Activated CD8-positive, alpha-beta memory T cell treated with anti-CD3 and anti-CD28 coated beads, Interleukin-2, amount 50 U/mL, for 24 hours (primary cell): ENCODE measurements around the gene TES.

Experiments
- DNase-seq: peaks from one replicate; pipeline ENCODE4 v3.0.0-alpha.2; 2020; ENCODE audit errors: extremely low read depth

Gene TES

DNA sequence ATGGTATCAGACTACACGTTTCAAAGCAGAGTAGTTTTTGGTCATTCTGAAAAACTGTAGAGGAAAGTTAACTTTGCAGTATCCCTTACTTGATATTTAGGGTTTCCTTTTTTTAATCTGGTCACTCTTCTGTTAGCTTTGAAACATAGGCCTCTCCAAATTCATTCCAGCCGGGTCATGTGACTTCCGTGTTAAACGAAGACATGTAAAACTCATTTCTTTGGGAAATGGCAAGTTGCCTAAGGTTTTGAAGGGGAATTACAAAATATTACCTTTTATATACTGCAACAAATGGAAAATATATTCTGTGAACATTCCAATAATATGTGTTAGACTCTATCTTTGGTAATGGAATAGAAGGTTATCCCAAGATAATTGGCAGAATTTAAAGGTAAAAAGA lies 9.5 kb downstream of the TES start:
- no peak for DNase-seq

DNA sequence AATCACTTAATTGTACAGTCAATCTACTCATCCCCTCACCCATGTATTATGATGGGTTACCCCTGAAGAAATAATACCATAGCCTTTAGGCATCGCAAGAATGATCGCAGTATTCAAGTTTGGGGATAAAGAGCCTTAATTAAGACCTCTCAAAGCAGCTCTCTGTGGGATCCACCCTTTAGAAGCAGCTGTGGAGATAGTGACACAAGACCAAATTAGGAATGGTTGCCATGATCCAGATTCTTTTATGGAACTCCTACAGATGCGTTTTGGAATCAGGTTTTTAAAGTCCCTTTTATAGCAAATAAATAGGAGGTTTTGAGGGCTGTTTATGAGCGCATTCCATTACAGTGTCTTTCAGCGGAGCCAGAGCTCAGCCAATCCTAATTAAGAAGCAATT lies 12.2 kb downstream of the TES start:
- no peak for DNase-seq

- DNase-seq, result no peak
These were observed 13.2 kb downstream of the TES start for GRCh38 chr7:116223588-116223987.

DNA sequence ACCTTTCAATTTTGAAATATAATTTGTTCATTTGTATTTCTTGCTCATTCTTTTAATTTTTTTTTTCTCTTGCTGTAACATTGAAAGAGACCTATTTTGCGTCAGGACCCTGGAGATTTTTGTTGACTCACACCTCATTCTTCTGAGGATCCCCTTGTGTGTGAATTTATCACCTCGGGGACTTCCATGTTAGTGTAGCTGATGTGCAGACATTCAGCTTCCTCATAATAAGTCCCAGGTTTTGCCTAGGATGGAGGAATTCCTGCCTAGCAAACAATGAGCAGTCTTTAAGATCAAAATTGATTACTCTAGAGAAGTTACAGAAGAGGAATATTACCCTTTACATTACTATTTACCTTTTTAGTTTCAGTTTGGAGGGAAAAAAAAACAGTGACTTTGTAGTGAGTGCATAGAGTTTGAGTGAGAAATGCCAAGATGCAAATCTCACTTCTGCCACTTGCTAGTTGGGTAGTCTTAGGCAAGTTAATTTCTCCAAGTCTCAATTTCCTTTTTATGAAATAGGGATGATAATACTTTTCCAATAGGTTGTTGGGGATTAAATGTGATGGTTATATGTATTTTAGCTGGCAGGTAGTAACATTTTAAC lies 14.3 kb downstream of the TES start:
- no peak for DNase-seq

DNA sequence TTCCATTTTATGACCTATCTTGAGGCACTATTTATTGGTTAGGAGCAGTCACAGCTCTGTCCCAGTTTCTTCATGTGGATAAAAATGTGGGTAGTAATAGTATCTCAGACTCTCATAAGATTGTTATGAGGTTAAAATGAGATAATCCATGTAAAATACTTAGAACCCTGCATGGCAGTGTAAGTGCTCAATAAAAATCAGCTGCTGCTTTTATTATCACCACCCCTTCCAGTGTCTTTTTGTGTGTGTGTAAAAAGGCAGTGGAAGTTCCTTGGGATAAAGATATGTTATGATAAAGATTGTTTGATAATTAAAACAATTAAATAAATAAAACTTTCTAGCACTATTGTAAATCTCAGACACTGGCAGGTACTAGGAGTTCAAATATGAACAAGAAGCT lies 15.5 kb downstream of the TES start:
- DNase-seq, result no peak

DNA sequence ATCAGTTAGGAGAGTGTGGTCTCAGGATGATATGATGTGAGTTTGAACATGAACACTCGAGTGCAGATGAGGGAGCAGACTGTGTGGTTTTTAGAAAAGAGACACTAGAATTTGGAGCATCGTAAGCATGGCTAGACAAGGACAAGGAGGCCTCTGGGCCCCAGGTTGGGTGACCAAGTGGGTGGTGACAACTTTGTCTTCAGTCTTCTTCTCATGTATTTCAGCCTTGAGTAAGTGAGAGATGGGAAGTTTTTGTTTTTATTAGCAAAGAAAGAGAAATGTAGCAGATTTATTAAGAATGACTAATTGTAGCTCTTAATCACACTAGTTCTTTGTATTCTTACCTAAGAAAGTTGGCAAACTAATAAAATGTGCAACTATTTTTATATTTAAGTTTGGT lies 16.3 kb downstream of the TES start:
- DNase-seq, result no peak

- no peak for DNase-seq
These were observed 17.4 kb downstream of the TES start for GRCh38 chr7:116227678-116228239.

DNA sequence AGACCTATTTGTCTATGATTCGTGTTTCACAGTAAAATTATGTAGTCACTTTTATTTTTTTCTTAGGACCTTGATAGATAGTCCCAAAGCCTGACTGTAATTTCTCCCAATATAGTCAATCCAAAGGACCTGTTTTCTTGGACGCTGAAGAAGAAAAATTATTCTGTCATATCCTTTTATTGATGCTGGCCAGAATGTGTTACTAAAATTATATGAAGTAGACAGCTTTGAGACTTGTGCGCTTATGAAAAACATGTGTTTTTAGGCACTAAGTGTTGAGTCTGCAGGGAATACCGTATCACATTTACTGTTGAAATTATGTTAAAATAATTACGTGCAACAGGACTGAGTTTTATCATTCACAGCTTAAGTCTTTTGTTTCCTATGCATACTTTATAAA lies 17.9 kb downstream of the TES start:
- DNase-seq, result no peak

DNA sequence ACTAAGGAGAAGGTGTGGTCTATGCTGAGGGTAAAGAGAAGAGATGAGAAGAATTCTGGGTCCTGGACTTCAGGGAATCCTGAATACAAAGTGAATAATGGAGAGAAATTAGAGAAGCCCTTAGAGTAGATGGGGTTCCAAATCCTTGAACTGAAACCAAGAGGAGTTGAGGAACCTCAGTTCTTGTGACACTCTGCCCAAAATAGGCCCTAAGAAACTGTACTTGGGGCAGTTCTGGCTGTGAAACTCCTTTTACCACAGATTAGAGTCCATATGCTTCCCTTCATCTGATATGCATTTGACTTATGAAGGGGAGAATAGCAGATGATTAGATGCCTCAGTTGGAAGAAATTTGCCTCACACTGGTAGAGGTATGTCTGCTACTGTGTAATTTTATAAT lies 19.0 kb downstream of the TES start:
- no peak for DNase-seq

DNA sequence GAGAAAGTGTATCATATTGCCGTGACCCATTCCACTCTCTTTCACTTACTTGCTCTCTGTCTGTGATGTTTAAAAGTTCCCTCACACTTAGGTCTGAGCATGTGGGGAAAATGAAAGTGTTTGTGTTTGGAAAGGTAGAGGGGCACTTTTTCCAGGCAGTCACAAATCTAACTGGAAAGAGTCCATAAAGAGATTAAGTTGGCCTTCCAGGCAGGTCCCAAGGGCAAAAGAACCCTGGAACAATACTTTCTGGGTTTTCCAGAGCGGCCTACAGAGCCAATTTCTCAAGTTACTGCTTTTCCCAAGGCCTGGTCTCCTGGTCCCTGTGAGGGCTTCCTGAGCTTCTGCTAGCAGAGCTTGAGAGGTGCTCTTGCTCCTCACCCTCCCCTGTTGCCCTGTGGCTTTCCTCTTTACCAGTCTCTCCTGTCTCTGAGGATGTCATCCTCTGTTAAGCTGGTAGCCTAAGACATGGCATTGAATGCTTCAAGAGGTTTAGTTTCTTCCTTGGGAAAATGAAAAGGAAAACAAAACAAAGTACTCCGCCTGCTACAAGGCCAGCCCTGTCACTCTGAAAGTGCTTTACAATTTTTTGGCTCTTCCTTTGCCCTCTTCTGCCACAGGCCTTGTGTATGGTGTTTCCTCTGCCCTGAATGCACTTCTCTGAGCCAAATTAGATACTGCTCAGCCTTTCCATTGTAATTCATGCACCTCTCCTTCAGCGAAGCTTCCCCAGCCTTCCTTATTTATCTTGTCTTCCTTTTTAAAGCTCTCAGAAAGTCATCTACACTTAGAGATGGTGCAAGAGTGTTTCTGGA lies 20.1 kb downstream of the TES start:
- DNase-seq, result no peak

- no peak for DNase-seq
These were observed 21.2 kb downstream of the TES start for GRCh38 chr7:116231543-116231942.

DNA sequence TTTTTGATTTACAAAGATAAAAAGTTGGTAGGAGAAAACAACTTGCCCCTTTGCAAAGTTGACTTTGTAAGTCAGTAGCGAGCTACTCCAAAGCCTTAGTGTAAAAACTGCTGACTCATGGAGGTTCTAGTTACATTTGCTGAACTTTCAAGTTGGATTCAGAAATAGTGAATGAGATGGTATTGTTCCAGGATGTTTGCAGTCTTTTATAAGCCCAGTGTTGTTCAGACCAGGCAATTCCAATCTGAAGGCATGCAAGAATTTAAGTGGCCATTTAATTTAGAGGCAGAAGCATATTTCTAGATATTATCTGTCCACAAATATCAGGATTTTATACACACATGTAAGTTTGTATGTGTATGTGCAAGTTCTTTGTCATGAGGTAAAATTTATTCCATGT lies 21.6 kb downstream of the TES start:
- DNase-seq, result no peak

DNA sequence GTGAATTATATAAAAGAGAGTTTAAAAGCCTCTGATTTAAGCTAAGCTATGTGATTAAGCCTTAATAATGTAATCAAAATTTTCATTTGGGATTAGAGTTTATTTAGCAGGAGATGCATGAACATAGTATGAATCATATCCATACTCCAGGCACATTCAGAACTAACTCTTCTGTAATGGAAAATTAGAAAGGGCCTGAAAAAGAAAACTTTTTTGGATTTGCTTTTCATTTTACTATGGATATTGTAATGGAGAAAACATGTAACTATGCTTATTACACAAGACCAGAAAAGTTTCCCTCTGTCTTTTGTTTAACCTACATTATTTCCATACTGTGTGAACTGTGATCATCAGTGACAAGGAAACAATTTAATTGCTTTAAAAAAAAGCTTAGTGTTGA lies 22.0 kb downstream of the TES start:
- DNase-seq, result no peak

- DNase-seq, result no peak
These were observed 22.6 kb downstream of the TES start for GRCh38 chr7:116232920-116233319.

GRCh38 chr7:116234517-116235200 lies 24.3 kb downstream of the TES start:
- DNase-seq, result no peak

DNA sequence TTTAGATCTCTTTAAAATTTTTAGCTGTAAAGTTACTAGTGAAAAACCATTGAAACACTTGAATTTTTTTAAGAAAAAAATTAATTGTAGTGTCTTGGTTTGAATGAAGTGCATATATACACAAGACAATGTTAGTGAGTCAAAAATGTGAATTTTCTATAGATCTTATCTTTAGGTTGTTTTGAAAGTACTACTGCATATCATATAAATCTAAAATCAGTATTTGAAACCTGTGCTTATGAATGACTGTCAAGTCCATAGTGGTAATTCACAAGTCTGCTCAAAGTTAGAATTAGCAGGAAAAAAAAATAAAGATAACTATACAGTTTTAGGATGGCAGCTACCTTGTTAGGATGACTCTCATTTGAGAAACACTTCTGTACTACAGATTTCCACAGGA lies 25.0 kb downstream of the TES start:
- no peak for DNase-seq

DNA sequence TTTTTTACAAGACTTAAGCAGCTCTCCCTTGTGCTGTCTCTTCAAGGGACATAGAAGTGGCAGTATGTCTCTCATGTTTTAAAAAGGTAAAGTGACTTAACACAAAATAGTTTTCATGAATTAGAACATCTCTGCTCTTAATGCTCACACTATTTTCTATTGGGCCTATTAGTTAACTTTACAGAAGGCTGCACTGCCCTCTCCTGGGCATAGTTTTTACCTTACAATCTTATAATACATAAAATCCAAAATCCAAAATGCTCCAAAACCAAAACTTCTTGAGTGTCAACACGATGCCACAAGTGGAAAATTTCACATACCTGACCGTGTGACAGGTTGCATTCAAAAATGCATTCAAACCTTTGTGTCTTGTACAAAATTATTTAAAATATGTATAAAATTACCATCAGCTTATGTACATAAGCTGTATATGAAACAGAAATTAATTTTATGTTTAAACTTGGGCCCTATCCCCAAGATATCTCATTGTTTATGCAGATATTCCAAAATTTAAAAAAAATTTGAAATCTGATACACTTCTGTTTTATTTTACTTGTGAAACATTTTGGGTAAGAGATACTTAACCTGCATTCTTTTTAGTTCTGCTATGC lies 25.8 kb downstream of the TES start:
- DNase-seq, result peak; percentile 12

DNA sequence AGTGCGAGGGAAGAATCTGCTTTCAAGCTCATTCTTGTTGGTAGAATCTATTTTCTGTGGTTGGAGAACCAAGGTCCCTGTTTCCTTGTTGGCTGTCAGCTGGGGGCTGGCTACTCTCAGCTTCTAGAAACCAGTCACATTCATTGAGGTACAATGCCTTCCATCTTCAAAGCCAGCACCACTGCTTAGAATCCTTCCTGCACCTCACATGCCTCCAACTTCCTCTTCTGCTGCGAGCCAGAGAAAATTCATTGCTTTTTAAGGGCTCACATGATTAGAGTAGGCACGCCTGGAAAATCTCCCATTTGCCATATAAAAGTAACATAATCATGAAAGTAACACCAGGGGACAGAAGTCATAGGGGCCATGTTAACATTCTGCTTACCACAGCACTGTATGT lies 28.7 kb downstream of the TES start:
- DNase-seq, result no peak

DNA sequence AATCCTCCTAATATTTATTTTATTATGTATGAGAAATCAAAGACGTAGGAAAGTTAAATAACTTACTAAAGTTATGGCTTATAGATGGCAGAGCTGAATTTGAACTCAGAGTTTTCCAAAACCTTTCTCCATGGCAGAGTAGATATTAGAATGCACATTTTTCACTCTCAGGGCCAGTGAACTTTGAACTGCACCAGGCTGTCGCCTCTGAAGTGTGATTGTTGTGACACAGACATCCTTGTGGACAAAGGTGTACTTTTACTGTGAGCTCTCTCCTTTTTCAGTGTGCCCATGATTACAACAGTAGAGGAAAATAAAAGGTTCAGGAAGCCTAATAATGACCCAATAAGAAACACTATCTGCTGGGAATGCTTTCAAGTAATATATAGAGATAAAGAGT lies 29.1 kb downstream of the TES start:
- DNase-seq, result no peak

DNA sequence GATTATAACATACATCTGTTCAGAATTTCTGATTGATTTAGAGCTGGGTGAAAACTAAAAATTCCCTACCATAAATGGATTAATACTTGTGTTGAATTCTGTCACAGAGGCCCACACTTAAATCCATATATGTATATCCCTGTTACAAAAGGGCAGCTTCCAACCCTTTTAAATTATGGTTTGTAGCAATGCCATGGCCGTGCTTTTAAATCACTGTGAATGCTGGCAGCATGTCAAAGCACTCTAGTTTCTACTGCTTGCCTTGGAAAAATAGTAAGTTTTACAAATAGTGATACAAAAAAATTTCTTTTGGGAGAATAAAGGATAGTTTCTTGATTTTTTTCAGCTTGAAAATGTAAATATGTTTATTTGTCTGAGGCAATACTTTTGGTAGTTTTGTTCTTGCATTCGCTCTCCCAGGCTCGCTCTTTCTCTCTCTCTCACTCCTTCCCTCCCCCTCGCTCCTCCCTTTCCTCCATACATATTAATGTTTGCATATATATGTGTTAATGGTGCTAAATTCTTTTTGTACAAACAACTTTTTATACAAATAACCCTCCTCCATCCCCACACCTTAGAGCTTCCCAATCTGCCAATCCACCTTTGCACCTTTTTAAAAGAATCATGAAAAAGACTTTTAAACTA lies 29.8 kb downstream of the TES start:
- no peak for DNase-seq

GRCh38 chr7:116241291-116241690 lies 31.0 kb downstream of the TES start:
- DNase-seq, result no peak

- DNase-seq, result no peak
These were observed 31.8 kb downstream of the TES start for GRCh38 chr7:116242178-116242577.
